GM19372 (cell line): ENCODE measurements around the gene PARD3.
"Not testable (repeated sequence)": the region's sequence is repeated elsewhere in the genome, so short reads cannot be mapped to it uniquely, and the experiment has no call there.

Source experiments
- ATAC-seq: cut with Tn5 transposase; IDR thresholded peaks from one replicate; pipeline ENCODE4 v1.9.1; 2021; ENCODE audit warnings: mild to moderate bottlenecking, low read depth, moderate library complexity; ENCODE audit not compliant: unreplicated experiment

PARD3 gene

DNA sequence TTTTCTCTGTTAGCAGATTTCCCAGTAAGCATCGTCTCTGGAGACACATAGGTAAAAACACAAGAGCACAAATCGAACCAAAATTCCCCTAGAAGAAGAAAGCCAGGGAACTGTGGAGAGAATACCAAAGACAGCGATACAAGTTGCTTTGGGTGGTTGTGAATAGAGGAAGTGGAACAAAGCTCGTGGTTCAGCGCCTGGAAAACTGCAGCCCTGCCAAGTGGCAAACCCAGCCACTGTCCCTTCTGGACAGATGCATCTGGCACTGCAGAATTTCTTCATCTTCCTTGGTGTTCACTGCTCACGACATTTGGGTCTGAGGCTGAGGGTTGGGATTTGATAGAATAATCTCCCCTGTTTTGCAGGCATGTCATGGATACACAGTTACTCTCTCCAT, 733.8 kb downstream of the PARD3 start:
- ATAC-seq, result no peak

DNA sequence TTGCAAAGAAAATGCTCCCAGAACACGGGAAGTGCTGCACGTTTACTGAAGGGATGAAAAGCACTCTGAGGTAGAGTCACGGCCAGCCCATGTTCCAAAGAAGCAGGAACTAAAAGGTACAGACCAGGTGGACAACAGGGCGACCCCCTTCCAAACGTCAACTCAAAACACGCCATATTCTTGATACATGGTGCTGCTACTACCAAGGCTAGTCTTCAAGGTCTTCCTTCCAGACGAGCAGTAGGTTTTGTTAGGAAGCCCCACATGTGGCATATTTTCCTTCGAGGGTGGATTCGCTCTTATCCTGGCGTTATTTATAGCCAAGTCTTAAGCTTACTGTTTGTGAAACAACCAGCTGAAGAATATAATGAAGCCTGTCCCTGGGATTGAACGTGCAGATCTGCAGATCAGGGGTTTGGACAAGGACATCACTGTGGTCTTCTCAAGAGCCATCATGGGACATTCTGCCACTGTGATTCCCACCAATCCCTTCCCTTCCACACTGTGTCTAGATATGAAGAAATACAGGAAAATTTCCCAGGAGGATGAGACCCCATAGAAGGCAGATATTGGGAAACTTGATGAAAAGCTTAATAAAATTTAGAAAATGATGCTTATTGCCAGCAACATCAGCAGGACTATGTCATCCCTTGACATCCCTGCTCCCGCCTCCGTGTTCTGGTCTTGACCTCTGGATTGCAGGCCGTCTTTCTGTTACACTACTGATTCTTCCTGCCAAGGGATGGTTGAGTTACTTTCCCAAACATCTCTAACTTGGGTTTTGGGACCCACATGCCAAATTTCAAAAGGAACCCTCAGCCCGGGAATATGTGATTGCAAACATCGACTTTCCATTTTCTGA, 734.4 kb downstream of the PARD3 start:
- no peak for ATAC-seq

DNA sequence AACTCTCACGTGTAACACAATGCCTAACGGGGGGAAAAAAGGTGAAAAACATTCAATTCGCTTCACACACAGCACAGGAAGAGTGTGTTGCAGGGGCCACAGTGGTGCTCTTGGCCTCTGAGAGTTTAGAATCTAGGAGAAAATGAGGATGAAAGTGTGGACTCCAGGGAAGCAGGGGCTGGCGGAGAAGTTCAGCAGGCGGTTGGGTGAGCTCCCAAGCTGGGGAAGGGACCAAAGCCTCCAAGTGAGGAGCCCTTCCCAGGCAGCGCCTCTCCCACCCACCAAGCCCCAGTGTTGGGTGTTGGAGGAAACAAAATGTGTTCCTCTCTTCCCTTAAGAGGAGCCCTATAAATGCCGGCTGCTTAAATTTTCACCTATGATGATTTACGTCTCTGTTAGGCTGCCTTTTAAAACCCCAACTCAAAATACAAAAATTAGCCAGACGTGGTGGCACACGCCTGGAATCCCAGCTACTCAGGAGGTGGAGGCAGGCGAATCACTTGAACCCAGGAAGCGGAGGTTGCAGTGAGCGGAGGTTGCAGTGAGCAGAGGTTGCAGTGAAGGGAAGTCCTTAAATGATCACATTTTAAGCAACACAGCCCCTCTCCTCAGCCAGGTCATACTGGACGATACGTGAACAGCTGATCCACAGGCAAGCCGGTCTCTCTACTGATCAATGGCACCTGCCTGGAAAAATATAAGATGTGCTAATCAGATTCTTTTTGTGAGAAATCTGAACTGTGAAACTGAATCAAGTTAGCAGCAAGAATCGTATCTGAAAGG, 735.2 kb downstream of the PARD3 start:
- no peak for ATAC-seq

DNA sequence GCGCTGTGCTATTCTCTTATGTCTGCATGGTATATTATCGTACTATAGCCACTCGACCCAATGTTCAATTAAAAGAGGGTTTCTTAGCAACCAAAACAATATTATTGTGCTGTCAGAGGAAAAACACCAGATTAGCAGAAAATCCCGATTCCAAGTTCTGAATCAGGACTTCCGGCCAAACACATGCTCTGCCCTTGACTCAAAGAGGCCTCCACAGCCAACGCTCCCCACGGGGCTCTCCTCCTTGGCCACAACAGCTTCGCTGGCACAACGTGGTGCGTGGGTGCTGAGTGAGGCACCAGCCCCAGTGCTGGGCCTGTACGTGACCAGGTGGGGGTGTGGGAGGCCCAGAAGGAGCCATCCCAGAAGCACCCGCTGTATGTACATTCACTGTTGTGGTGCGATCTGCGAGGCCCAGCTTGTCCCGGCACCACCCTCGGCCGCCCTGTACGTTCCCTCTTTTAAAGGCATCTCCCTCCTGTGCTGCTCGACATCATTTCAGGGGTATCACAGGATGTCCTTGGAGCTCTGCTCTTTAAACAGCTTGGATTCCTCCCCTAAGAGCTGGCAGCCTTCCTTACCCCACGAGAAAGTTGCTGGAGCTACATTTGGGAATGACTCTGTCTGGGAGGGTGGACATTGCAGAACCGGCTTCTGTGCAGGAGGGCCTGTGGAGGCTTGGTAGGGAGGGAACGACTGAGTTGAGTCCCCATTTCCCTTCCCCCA, 736.2 kb downstream of the PARD3 start:
- no peak for ATAC-seq

DNA sequence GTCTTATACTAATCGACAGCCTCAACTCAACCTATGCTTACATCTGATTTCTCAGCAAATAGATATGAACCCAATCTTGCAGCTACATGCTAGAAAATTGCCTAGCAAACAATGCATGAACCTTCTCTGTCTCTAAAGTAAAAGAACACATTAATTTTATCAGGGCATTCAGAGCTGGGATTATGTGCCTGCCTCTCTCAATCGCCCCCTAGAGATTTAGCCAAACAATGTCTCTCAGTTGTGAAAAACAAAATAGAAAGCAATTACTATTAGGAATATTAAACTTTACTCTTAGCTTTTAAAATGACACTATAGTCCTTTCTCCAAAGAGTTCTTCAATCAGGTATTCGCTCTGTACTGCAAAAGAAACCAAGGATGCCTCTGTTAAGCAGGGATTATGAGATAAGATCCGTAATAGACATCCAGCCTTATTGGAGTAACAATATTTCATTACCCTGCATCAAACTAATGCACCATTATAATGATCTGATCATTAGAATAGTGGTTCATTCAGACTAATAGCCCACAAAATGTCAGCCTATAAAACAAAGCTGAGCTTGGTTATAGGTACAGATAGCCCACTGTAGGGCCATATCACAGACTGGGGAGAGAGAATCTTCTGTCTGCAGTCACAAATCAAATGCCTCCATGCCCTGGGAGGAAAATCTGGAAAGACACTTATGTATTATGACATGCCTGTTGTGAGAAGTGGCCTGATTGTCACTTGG, 736.9 kb downstream of the PARD3 start:
- no peak for ATAC-seq

DNA sequence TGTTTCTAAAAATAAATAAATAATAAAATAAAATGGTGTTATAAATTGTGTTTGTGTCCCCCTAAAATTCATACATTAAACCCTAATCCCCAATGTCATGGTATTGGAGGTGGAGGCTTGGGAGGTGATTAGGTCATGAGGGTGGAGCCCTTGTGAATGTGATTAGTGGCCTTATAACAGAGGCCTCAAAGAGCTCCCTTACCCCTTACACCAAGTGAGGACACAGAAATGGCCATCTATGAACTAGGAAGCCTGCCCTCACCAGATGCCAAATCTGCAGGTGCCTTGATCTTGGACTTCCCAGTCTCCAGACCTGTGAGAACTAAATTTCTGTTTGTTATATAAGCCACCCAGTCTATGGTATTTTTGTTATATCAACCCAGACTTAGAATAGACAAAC, 738.7 kb downstream of the PARD3 start:
- no peak for ATAC-seq

DNA sequence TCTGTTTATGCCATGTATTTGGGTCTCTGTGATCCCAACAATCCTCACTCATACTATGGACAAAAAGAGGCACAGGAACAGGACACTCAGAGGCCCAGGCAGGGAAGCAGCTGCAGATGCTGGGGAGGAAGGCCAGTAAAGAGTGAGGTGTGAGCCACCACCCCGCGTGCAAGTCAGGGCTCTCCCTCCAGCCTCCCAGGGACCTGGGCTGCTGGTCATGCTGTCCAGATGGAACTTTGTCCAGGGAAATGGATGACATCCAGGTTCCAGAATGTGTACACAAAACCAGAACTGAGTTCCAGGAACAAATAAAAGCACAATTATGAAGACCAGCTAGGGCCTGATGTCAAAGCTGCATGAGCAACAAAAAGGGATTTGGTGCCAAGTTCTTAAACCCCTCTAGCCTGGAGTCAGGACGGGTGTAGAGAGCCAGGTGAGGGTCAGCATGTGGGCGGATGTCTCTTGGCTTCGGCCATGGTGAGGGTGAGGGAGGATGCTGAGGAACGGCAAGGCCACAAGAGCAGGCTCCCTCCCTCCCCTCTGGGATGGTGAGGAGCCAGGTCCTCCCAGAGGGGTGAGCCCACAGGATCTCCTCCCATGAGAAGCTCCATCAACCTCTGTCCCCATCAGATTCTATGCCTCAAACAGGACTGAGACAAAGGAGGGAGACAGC, 739.7 kb downstream of the PARD3 start:
- ATAC-seq, result no peak

DNA sequence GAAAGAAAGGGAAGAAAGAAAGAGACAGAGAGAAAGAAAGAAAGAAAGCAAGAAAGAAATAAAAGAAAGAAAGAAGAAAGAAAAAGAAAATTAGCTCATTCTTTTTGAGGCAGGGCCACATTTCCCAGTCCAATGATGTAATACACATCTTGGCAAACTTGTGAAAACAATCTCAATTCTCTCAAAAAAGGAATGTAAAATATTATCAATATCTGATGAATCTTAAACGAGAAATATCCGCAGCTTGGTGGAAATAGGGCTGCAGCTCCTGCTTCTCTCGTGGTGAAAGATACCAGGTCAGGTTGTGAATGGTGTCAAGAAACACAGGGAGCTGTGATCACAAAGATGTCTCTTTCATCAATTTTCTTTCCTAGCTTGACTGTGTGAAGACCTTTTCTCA, 741.0 kb downstream of the PARD3 start:
- no peak for ATAC-seq

DNA sequence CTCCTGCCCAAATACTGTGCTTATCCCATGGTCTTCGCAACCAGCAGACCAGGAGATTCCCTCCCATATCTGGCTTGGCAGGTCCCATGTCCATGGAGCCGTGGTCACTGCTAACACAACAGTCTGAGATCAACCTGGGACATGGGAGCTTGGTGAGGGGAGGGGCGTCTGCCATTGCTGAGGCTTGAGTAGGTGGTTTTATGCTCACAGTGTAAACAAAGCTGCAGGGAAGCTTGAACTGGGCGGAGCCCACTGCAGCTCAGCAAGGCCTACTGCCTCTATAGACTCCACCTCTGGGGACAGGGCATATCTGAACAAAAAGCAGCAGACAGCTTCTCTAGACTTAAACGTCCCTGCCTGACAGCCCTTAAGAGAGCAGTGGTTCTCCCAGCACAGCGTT, 747.4 kb downstream of the PARD3 start:
- not testable (repeated sequence) for ATAC-seq

DNA sequence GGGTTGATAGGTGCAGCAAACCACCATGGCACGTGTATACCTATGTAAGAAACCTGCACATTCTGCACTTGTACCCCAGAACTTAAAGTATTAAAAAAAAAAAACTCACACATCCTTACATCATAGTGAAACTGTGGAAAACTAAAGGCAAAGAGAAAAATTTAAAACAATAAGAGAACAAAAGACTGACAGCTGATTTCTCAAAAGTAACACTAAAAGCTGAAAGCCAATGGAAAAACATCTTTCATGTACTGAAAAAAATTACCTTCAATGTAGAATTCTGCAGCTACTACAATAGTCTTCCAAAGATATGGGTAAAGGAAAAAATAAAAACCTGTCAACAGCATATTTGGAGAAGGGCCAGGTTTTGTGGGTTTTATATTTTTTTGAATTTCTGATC, 751.5 kb downstream of the PARD3 start:
- ATAC-seq, result no peak

DNA sequence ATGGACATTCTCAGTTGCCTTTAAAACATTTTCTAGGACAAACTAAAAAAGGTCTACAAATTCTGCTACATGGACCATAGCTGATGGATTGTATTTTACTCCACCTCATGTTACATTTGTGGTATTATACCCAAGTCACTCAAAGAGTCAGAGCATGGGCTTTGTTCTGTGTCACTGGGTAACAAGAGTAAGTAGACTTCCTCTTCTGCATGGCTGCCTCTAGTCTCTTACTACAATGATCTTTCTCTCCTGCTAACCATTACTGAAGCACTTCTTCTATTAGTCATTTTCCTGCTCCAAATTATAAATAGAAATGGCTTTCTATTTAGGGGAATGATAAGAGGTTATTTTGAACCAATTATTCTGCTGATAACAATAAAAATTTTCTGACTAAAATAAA, 753.3 kb downstream of the PARD3 start:
- ATAC-seq, result no peak
